Measurements from ENCODE around the gene LDB1.

LDB1 gene

DNA sequence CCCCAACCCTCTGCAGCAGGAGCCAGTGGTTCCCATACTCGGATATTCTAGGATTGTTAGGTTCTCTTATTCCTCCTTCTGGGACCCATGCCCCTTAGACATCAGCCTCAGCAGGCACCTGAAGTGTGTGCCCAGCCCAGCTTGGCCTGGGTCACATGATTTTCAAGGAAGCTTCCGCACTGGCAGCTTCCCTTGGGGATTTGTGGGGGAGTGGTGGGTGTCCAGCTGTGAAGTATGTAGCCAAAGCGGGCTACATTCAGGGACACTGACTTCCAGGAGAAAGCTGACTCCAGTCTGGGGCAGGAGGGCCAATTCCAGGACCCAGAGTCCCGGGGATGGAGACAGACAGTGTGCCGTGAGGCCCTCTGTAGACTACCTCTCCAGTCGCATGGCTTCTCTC is 1.3 kb downstream of the LDB1 start:
- no peaks in the 10 kb centered on the region for H3K36me3 ChIP-seq
- H3K27ac ChIP-seq, result peak overlapping the region; percentile 86 to 98 (median 92)
- H3K9me3 ChIP-seq (replicated peaks in 1 of 11), result no peaks in the 10 kb centered on the region
- peak overlapping the region; percentile 95 to 100 (median 97) for H3K4me2 ChIP-seq
- peaks cover 54 to 81% (median 72%) of the 10 kb centered on the region in 10 experiments for H3K4me1 ChIP-seq
- peak overlapping the region; percentile 90 to 99 (median 96) for H3K9ac ChIP-seq
- TF ChIP-seq Cebpa-rat (IDR thresholded peaks at IDR 0.05), result no peak
- peaks cover 4 to 43% (median 5%) of the 10 kb centered on the region in 11 experiments; a peak in 20 of 22 replicates for H4K20me1 ChIP-seq
- peak overlapping the region; percentile 82 to 97 (median 92) for H3K4me3 ChIP-seq
- H3K27me3 ChIP-seq, result no peaks in the 10 kb centered on the region

- Histone ChIP-seq H4K20me1 (peaks cover 17 to 55% (median 18%) of the 10 kb centered on the region in 11 experiments), H3K4me2 (peak overlapping the region; percentile 95 to 100 (median 97)), H3K36me3 (peaks cover 0 to 1% (median 0%) of the 10 kb centered on the region in 11 experiments; a peak in 1 of 22 replicates), H3K27me3 (no peaks in the 10 kb centered on the region), H3K27ac (peak overlapping the region; percentile 86 to 98 (median 92); a peak in 21 of 22 replicates), H3K9me3 (replicated peaks in 1 of 11) (no peaks in the 10 kb centered on the region), H3K4me1 (peaks cover 67 to 81% (median 75%) of the 10 kb centered on the region in 10 experiments), H3K9ac (peak overlapping the region; percentile 90 to 99 (median 96)), H3K4me3 (peak overlapping the region; percentile 82 to 97 (median 92))
- no peak for TF ChIP-seq Cebpa-rat (IDR thresholded peaks at IDR 0.05)
Measured at GRCh38 chr10:102117391-102118159, 2.6 kb downstream of the LDB1 start.

DNA sequence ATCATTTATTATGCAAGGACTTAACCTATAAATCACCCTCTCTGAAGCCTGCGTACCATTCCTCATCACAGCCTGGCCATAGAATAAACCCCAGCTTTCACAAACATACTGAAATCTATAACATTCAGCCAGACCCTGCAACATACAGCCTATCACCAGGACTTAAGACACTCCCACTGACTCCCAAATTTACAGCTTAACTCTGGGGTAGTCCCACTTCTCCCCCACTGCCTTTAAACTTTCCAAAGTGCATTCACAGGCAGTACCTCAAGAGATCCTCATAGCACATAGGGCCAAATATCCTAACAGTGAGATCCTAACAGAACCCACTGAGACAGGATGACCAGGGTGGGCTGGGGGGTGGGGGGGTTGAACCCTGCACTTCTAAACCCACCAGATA is 3.5 kb downstream of the LDB1 start:
- H3K9ac ChIP-seq, result peak overlapping the region; percentile 90 to 99 (median 96); a peak in 19 of 22 replicates
- peak overlapping the region; percentile 95 to 100 (median 97) for H3K4me2 ChIP-seq

GRCh38 chr10:102115775-102116174 is 4.4 kb downstream of the LDB1 start:
- Histone ChIP-seq H3K9me3 (replicated peaks in 1 of 11) (no peaks in the 10 kb centered on the region), H3K27ac (peak overlapping the region; percentile 59 to 98 (median 92)), H3K4me3 (peak overlapping the region; percentile 86 to 95 (median 90)), H3K4me2 (peak overlapping the region; percentile 95 to 100 (median 97)), H3K4me1 (peaks cover 65 to 75% (median 69%) of the 10 kb centered on the region in 10 experiments), H3K36me3 (peaks cover 10 to 19% (median 13%) of the 10 kb centered on the region in 11 experiments), H3K27me3 (no peaks in the 10 kb centered on the region), H3K9ac (peak overlapping the region; percentile 83 to 99 (median 96)), H4K20me1 (peaks cover 35 to 73% (median 36%) of the 10 kb centered on the region in 11 experiments)
- TF ChIP-seq Cebpa-rat (IDR thresholded peaks at IDR 0.05), result no peak

More for the DNA sequence above, 3.5 kb downstream of the LDB1 start:
- TF ChIP-seq Cebpa-rat (IDR thresholded peaks at IDR 0.05), result no peak
- H3K27me3 ChIP-seq, result no peaks in the 10 kb centered on the region
- H3K4me1 ChIP-seq, result peaks cover 70 to 81% (median 74%) of the 10 kb centered on the region in 10 experiments
- no peaks in the 10 kb centered on the region for H3K9me3 ChIP-seq (replicated peaks in 1 of 11)
- peak overlapping the region; percentile 86 to 98 (median 92); a peak in 17 of 22 replicates for H3K27ac ChIP-seq
- peaks cover 27 to 65% (median 27%) of the 10 kb centered on the region in 11 experiments for H4K20me1 ChIP-seq
- H3K4me3 ChIP-seq, result peak overlapping the region in 8 of 10 experiments; percentile 82 to 97 (median 90); a peak in 9 of 20 replicates
- H3K36me3 ChIP-seq, result peaks cover 2 to 10% (median 4%) of the 10 kb centered on the region in 11 experiments

DNA sequence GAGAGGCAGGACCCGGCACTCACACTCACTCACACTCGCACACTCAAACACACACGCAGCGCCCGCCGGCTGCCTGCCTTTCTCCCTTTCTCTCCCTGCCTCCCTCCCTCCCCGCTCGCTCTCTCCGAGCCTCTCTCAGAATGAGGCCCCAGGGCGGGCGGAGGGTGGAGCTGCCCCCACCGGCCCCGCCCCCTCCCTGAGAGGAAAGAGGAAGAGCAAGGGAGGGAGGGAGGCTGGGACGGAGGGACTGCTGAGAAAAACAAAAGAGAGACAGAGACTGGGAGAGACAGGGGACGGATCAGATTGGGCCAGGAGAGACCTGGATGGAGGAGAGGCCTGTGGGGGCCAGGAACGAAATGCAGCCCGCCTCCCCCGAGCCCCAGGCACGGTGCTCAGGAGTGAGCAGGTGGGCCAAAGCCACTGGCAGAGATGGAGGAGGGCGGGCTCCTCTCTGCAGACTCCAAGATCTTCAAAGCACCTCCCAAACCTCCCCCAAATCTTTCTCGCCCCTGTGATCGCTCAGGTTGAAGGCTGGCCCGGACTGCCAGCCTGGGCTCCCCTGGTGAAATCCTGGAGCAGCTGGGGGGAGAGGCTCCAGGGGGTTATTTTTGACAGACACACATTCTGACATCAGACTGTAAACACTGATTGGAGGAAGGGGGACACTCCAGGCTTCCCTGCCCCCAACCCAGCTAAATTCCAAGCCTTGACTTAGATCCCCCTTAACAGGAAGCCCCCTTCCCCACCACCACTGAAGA is 5.1 kb downstream of the LDB1 start:
- Histone ChIP-seq H3K9me3 (replicated peaks in 1 of 11) (no peaks in the 10 kb centered on the region), H3K4me2 (peak overlapping the region; percentile 95 to 100 (median 97)), H3K9ac (peak overlapping the region; percentile 83 to 99 (median 96)), H3K4me1 (peaks cover 65 to 75% (median 69%) of the 10 kb centered on the region in 10 experiments), H3K36me3 (peaks cover 18 to 27% (median 21%) of the 10 kb centered on the region in 11 experiments), H3K27ac (peak overlapping the region; percentile 59 to 98 (median 92)), H4K20me1 (peaks cover 42 to 81% (median 43%) of the 10 kb centered on the region in 11 experiments), H3K27me3 (no peaks in the 10 kb centered on the region), H3K4me3 (peak overlapping the region; percentile 86 to 95 (median 90))
- no peak for TF ChIP-seq Cebpa-rat (IDR thresholded peaks at IDR 0.05)

- Histone ChIP-seq H4K20me1 (peaks cover 49 to 88% (median 51%) of the 10 kb centered on the region in 11 experiments), H3K36me3 (peaks cover 26 to 35% (median 29%) of the 10 kb centered on the region in 11 experiments), H3K27ac (peak overlapping the region; percentile 79 to 98 (median 92)), H3K9ac (peak overlapping the region; percentile 88 to 99 (median 96)), H3K27me3 (no peaks in the 10 kb centered on the region), H3K4me3 (peak overlapping the region; percentile 86 to 95 (median 90)), H3K9me3 (replicated peaks in 1 of 11) (no peaks in the 10 kb centered on the region), H3K4me1 (peaks cover 62 to 75% (median 67%) of the 10 kb centered on the region in 10 experiments), H3K4me2 (peak overlapping the region; percentile 91 to 100 (median 97))
- no peak for TF ChIP-seq Cebpa-rat (IDR thresholded peaks at IDR 0.05)
Measured at GRCh38 chr10:102113956-102114857, 6.0 kb downstream of the LDB1 start.

GRCh38 chr10:102113261-102113955 is 6.8 kb downstream of the LDB1 start:
- Histone ChIP-seq H3K27me3 (no peaks in the 10 kb centered on the region), H3K4me2 (peak overlapping the region; percentile 91 to 99 (median 97)), H3K4me1 (peaks cover 59 to 75% (median 66%) of the 10 kb centered on the region in 10 experiments), H3K36me3 (peaks cover 34 to 43% (median 37%) of the 10 kb centered on the region in 11 experiments), H3K9ac (peak overlapping the region; percentile 88 to 99 (median 96)), H4K20me1 (peaks cover 57 to 91% (median 59%) of the 10 kb centered on the region in 11 experiments), H3K9me3 (replicated peaks in 1 of 11) (no peaks in the 10 kb centered on the region), H3K4me3 (peak overlapping the region; percentile 86 to 95 (median 90)), H3K27ac (peak overlapping the region; percentile 79 to 98 (median 87); a peak in 20 of 22 replicates)
- no peak for TF ChIP-seq Cebpa-rat (IDR thresholded peaks at IDR 0.05)
